Adrenal gland (tissue), 12 donors: ENCODE data around the gene RCL1. TPM values are rescaled to one million over a fixed set of nuclear protein-coding genes. Genes with fewer than 3 reads are reported as not detected.

Experiments used
- DNase-seq, 7 donors: peaks; one replicate each; pipeline ENCODE4 v3.0.0-alpha.2; 2019 to 2020
- H3K27ac ChIP-seq, 5 donors: fragments of 200-600 bp; sonication (generic) in 4 of 5; 1 replicate in 3 of 5; 2 replicates in 2 of 5; pipeline versions ENCODE4 v1.5.1 to v1.8.0; 2016 to 2020; ENCODE audit warnings: mild to moderate bottlenecking in 1 of 5
- H3K27me3 ChIP-seq: fragments of 200-600 bp; 2 replicates; pipeline ENCODE4 v1.8.0; 2021
- H3K36me3 ChIP-seq, 2 donors: fragments of 200-600 bp; replicated peaks in 1 of 2; 1 replicate in 1 of 2; 2 replicates in 1 of 2; pipeline versions ENCODE4 v1.5.1 to v1.8.0; 2018 to 2022
- H3K4me1 ChIP-seq, 2 donors: fragments of 200-600 bp; replicated peaks in 1 of 2; 1 replicate in 1 of 2; 2 replicates in 1 of 2; pipeline versions ENCODE4 v1.5.1 to v1.8.0; 2018 to 2021
- H3K4me3 ChIP-seq, 4 donors: fragments of 200-600 bp; sonication (generic) in 3 of 4; one replicate each; pipeline ENCODE4 v1.5.1; 2016 to 2018
- H3K9me3 ChIP-seq, 3 donors: fragments of 200-600 bp; sonication (generic) in 1 of 3; replicated peaks in 1 of 3; 1 replicate in 2 of 3; 2 replicates in 1 of 3; pipeline versions ENCODE4 v1.5.1 to v1.8.0; 2016 to 2021
- CTCF ChIP-seq, 6 experiments: fragments of 450-650 bp in 4 of 6; fragments of 200-600 bp in 2 of 6; sonication (generic) in 1 of 6; IDR thresholded peaks; 1 replicate in 5 of 6; 2 replicates in 1 of 6; pipeline versions ENCODE4 v1.5.1 to v1.8.0; 2016 to 2021; ENCODE audit warnings: antibody characterized with exemption in 6 of 6, mild to moderate bottlenecking in 2 of 6, moderate library complexity in 1 of 6
- POLR2A ChIP-seq, 2 donors: fragments of 450-650 bp; IDR thresholded peaks; one replicate each; pipeline ENCODE4 v1.6.1; 2017; ENCODE audit warnings: antibody characterized with exemption in 2 of 2, mild to moderate bottlenecking in 2 of 2, moderate library complexity in 1 of 2
- WGBS, 4 donors: extraction: QIAGEN DNeasy Blood & Tissue Kit in 2 of 4; methylation state at CpG; one replicate each; pipeline versions ENCODE4 v1.1.5 to v1.1.7; 2013 to 2017; 5-methylcytosine and 5-hydroxymethylcytosine counted together
- intact Hi-C, 2 donors: fragments of 100-400 bp; cut with DNase I; formaldehyde crosslinking; loops; one replicate each; pipeline versions ENCODE4 v1.14.1 to v1.15.0; 2022 to 2023
- polyA plus RNA-seq, 3 donors: library from polyadenylated mRNA; stranded (reverse); fragments of 200-250 nt in 2 of 3; fragments of 350-450 nt in 1 of 3; fragmentation: Illumina TruSeq in 1 of 3; extraction: RNeasy Lipid Tissue Mini Kit (QIAGEN cat#74804) in 1 of 3; gene quantifications; one replicate each; pipeline ENCODE4 v1.2.3, GENCODE V29; 2013 to 2014
- total RNA-seq, 9 donors: library from RNA; depleted of rRNA in 4 of 9; stranded (reverse); fragments of >200 nt in 4 of 9; fragments of 120-200 nt in 1 of 9; fragmentation: NEBNext Ultra II Directional in 1 of 9; extraction: Animal tissue kit (Norgen Biotek cat#: 25700) in 1 of 9; gene quantifications; one replicate each; pipeline versions ENCODE4 v1.1.0 to v1.2.4, GENCODE V29; 2013 to 2023
- donor health status: healthy with polysubstance abuse.
- donor health status: Bipolar disorder and iron deficiency.
- donor health status: DM: yes; HTN: yes; CAD: no.
- donor health status: DM: no; HTN: no; CAD: no.
- donor health status: DM: no; HTN: no; CAD: no.
- donor health status: DM: yes; HTN: yes; CAD: no.

Gene RCL1
- total and polyA plus RNA-seq, 12 donors = 15.4 to 33.4 (median 22.6) TPM

GRCh38 chr9:4842213-4842612 is 49.5 kb downstream of the RCL1 start:
- 97 to 100% (median 97%) methylated on average over 2 of the region's 2 CpGs for WGBS, 4 donors
- Histone ChIP-seq H3K27me3 (no peaks in the 10 kb centered on the region), H3K9me3 (no peaks in the 10 kb centered on the region), H3K36me3 (peaks cover 0 to 21% of the 10 kb centered on the region in 2 donors), H3K4me1 (no peaks in the 10 kb centered on the region), H3K4me3 (no peak overlapping the region), H3K27ac (no peak overlapping the region)
- DNase-seq = no peak
- TF ChIP-seq CTCF (IDR thresholded peaks at IDR 0.05) (no peak), POLR2A (IDR thresholded peaks at IDR 0.05) (no peak)
- intact Hi-C loops = loop anchor here in 1 of 2 donors (5.0 kb wide), 1 partner anchor 250 kb away; no protein-coding TSS in a partner anchor

GRCh38 chr9:4842734-4843133 is 50.0 kb downstream of the RCL1 start:
- no peak for DNase-seq
- no peaks in the 10 kb centered on the region for H3K27me3 ChIP-seq
- H3K27ac ChIP-seq = no peak overlapping the region
- no peak for TF ChIP-seq CTCF (IDR thresholded peaks at IDR 0.05)
- TF ChIP-seq POLR2A (IDR thresholded peaks at IDR 0.05) = no peak
- no peaks in the 10 kb centered on the region for H3K4me1 ChIP-seq
- peaks cover 0 to 21% of the 10 kb centered on the region in 2 donors for H3K36me3 ChIP-seq
- intact Hi-C loops = loop anchor here in 1 of 2 donors (5.0 kb wide), 1 partner anchor 250 kb away; no protein-coding TSS in a partner anchor
- WGBS, 4 donors = 91 to 95% (median 92%) methylated on average over 4 of the region's 4 CpGs
- H3K4me3 ChIP-seq = no peak overlapping the region
- H3K9me3 ChIP-seq = no peaks in the 10 kb centered on the region

GRCh38 chr9:4844056-4844838 is 51.5 kb downstream of the RCL1 start:
- DNase-seq = no peak
- intact Hi-C loops = loop anchor here in 1 of 2 donors (5.0 kb wide), 1 partner anchor 252 kb away; no protein-coding TSS in a partner anchor
- Histone ChIP-seq H3K27ac (no peak overlapping the region), H3K36me3 (peaks cover 0 to 21% of the 10 kb centered on the region in 2 donors), H3K27me3 (no peaks in the 10 kb centered on the region), H3K4me1 (no peaks in the 10 kb centered on the region), H3K4me3 (no peak overlapping the region), H3K9me3 (no peaks in the 10 kb centered on the region)
- no peak for TF ChIP-seq CTCF (IDR thresholded peaks at IDR 0.05)
- no peak for TF ChIP-seq POLR2A (IDR thresholded peaks at IDR 0.05)
- 74 to 88% (median 79%) methylated on average over 9 of the region's 9 CpGs for whole genome bisulfite sequencing, 4 donors

GRCh38 chr9:4849369-4849768 is 56.6 kb downstream of the RCL1 start:
- Histone ChIP-seq H3K27me3 (no peaks in the 10 kb centered on the region), H3K27ac (no peak overlapping the region), H3K36me3 (peaks cover 0 to 34% of the 10 kb centered on the region in 2 donors), H3K4me3 (no peak overlapping the region), H3K9me3 (no peaks in the 10 kb centered on the region), H3K4me1 (peaks cover 0 to 2% of the 10 kb centered on the region in 2 donors)
- intact Hi-C loops = no loop called here
- 91 to 92% (median 91%) methylated on average over 5 of the region's 5 CpGs for WGBS, 4 donors
- no peak for DNase-seq
- no peak for TF ChIP-seq CTCF (IDR thresholded peaks at IDR 0.05)
- no peak for TF ChIP-seq POLR2A (IDR thresholded peaks at IDR 0.05)
